22Rv1 (cell line): Measurements from ENCODE around the gene GALNT17.

Source experiments
- H3K27ac ChIP-seq: fragments of 450-650 bp; 2 replicates; pipeline ENCODE4 v1.5.1; 2017
- CTCF ChIP-seq: fragments of 450-650 bp; IDR thresholded peaks from 2 replicates; pipeline ENCODE4 v1.5.1; 2017; ENCODE audit warnings: mild to moderate bottlenecking
- ZFX ChIP-seq: fragments of 450-650 bp; IDR thresholded peaks from 2 replicates; pipeline ENCODE4 v1.6.1; 2017; ENCODE audit warnings: antibody characterized with exemption, borderline replicate concordance

The GALNT17 gene

GRCh38 chr7:71135663-71136062, 3.7 kb downstream of the GALNT17 start:
- H3K27ac ChIP-seq: no peak overlapping the region
- no peak for TF ChIP-seq CTCF
- TF ChIP-seq ZFX: no peak

GRCh38 chr7:71137479-71137878, 5.5 kb downstream of the GALNT17 start:
- TF ChIP-seq CTCF: no peak
- no peak for TF ChIP-seq ZFX
- no peak overlapping the region for H3K27ac ChIP-seq

- TF ChIP-seq ZFX: no peak
- no peak for TF ChIP-seq CTCF
- no peak overlapping the region for H3K27ac ChIP-seq
Observed at GRCh38 chr7:71140264-71140663, 8.3 kb downstream of the GALNT17 start.

- H3K27ac ChIP-seq: no peak overlapping the region
- TF ChIP-seq CTCF: no peak
- no peak for TF ChIP-seq ZFX
Observed at GRCh38 chr7:71144963-71145362, 13.0 kb downstream of the GALNT17 start.

- no peak overlapping the region for H3K27ac ChIP-seq
- no peak for TF ChIP-seq CTCF
- TF ChIP-seq ZFX: no peak
Observed at GRCh38 chr7:71145906-71146901, 14.3 kb downstream of the GALNT17 start.

GRCh38 chr7:71148098-71148497, 16.2 kb downstream of the GALNT17 start:
- TF ChIP-seq ZFX: no peak
- no peak for TF ChIP-seq CTCF
- H3K27ac ChIP-seq: no peak overlapping the region

- no peak for TF ChIP-seq ZFX
- no peak overlapping the region for H3K27ac ChIP-seq
Observed at GRCh38 chr7:71155236-71155635, 23.3 kb downstream of the GALNT17 start.

GRCh38 chr7:71157757-71158156, 25.8 kb downstream of the GALNT17 start:
- TF ChIP-seq CTCF: no peak
- no peak for TF ChIP-seq ZFX

More at GRCh38 chr7:71157757-71158156, 25.8 kb downstream of the GALNT17 start:
- no peak overlapping the region for H3K27ac ChIP-seq
